SK-N-SH (cell line): Measurements from ENCODE around the gene GNG5. TPM values are rescaled to one million over a fixed set of nuclear protein-coding genes. Genes with fewer than 3 reads are reported as not detected.

Experiments used
- CTCF ChIA-PET: fragments of 300-600, 350-600 bp; formaldehyde crosslinking; extraction: SDS; loops from one replicate; lab custom pipeline; 2021; lab: Yijun Ruan, JAX
- POLR2A ChIA-PET: fragments of 350-600 bp; sonication (Branson Sonifier 250); formaldehyde crosslinking; extraction: SDS; loops from one replicate; lab custom pipeline; 2020; ENCODE audit warnings: antibody characterized with exemption, inconsistent platforms; lab: Yijun Ruan, JAX
- DNase-seq: peaks from one replicate; pipeline ENCODE4 v3.0.0; 2012
- H2AFZ ChIP-seq: fragments of 200-600 bp; sonication (generic); 2 replicates; pipeline ENCODE4 v1.8.1; 2016; ENCODE audit warnings: antibody characterized with exemption, mild to moderate bottlenecking, low read depth
- H3F3A ChIP-seq: fragments of 200-600 bp; sonication (generic); replicated peaks from 2 replicates; pipeline ENCODE3; 2016; ENCODE audit warnings: antibody characterized with exemption, mild to moderate bottlenecking; ENCODE audit not compliant: insufficient read depth
- H3K27ac ChIP-seq, 2 experiments: fragments of 200-500 bp in 1 of 2; fragments of 200-600 bp in 1 of 2; sonication (Bioruptor generic) in 1 of 2; sonication (generic), shearing (Covaris generic) in 1 of 2; 2 replicates each; pipeline versions ENCODE4 v1.5.1 to v1.6.1; 2014 to 2016; ENCODE audit warnings: low read depth in 2 of 2, inconsistent platforms in 1 of 2, low read length in 1 of 2, mild to moderate bottlenecking in 1 of 2, mixed read lengths in 1 of 2
- H3K27me3 ChIP-seq: fragments of 200-600 bp; sonication (generic), shearing (Covaris generic); 2 replicates; pipeline ENCODE4 v1.6.1; 2016; ENCODE audit warnings: mixed run types; ENCODE audit not compliant: insufficient read depth
- H3K36me3 ChIP-seq, 2 experiments: fragments of 200-500 bp in 1 of 2; fragments of 200-600 bp in 1 of 2; sonication (Bioruptor generic) in 1 of 2; sonication (generic) in 1 of 2; replicated peaks in 1 of 2; 2 replicates each; pipeline versions ENCODE3 to v1.5.1; 2014 to 2016; ENCODE audit warnings: low read length in 1 of 2, mild to moderate bottlenecking in 1 of 2; ENCODE audit not compliant: insufficient read depth in 2 of 2, control insufficient read depth in 1 of 2
- H3K4me1 ChIP-seq, 2 experiments: fragments of 200-500 bp in 1 of 2; fragments of 200-600 bp in 1 of 2; sonication (Bioruptor generic) in 1 of 2; sonication (generic), shearing (Covaris generic) in 1 of 2; 2 replicates each; pipeline versions ENCODE4 v1.5.1 to v1.6.1; 2014 to 2016; ENCODE audit warnings: low read depth in 1 of 2, low read length in 1 of 2, mixed run types in 1 of 2; ENCODE audit not compliant: insufficient read depth in 2 of 2, control insufficient read depth in 1 of 2
- H3K4me2 ChIP-seq: fragments of 200-600 bp; sonication (generic), shearing (Covaris generic); 2 replicates; pipeline ENCODE4 v1.6.1; 2017; ENCODE audit warnings: mixed run types
- H3K4me3 ChIP-seq, 2 experiments: fragments of 200-500 bp in 1 of 2; fragments of 200-600 bp in 1 of 2; sonication (Bioruptor generic) in 1 of 2; sonication (generic), shearing (Covaris generic) in 1 of 2; 2 replicates each; pipeline versions ENCODE4 v1.5.1 to v1.8.1; 2014 to 2016; ENCODE audit warnings: low read depth in 2 of 2, inconsistent platforms in 1 of 2, low read length in 1 of 2, mild to moderate bottlenecking in 1 of 2, mixed read lengths in 1 of 2, moderate library complexity in 1 of 2
- H3K79me2 ChIP-seq: fragments of 200-600 bp; sonication (generic); 2 replicates; pipeline ENCODE4 v1.8.1; 2017; ENCODE audit warnings: mild to moderate bottlenecking; ENCODE audit not compliant: insufficient read depth
- H3K9ac ChIP-seq: fragments of 200-600 bp; sonication (generic); 2 replicates; pipeline ENCODE4 v1.6.1; 2017; ENCODE audit warnings: mixed run types
- H3K9me2 ChIP-seq: fragments of 200-600 bp; sonication (generic); 2 replicates; pipeline ENCODE4 v1.6.1; 2017; ENCODE audit warnings: mixed run types
- H3K9me3 ChIP-seq: fragments of 200-600 bp; sonication (generic); 2 replicates; pipeline ENCODE4 v1.6.1; 2017; ENCODE audit warnings: mixed run types, mild to moderate bottlenecking, moderate library complexity
- H4K20me1 ChIP-seq: fragments of 200-600 bp; sonication (generic); 2 replicates; pipeline ENCODE4 v1.6.1; 2017; ENCODE audit warnings: mild to moderate bottlenecking, mixed run types; ENCODE audit not compliant: insufficient read depth
- FOSL2 ChIP-seq: IDR thresholded peaks from 2 replicates; pipeline ENCODE4 v1.4.0; 2012; ENCODE audit warnings: low read depth, mild to moderate bottlenecking, moderate library complexity, borderline replicate concordance
- GATA2 ChIP-seq: sonication (generic); formaldehyde crosslinking; IDR thresholded peaks from 2 replicates; pipeline ENCODE4 v1.5.0; 2020; ENCODE audit warnings: mild to moderate bottlenecking, missing genetic modification reagents
- IRF3 ChIP-seq: fragments of 150-350 bp; IDR thresholded peaks from 2 replicates; pipeline ENCODE4 v1.6.1; 2016; ENCODE audit warnings: mild to moderate bottlenecking, low read depth, low read length
- JUND ChIP-seq: IDR thresholded peaks from 2 replicates; pipeline ENCODE4 v1.4.0; 2012
- MXI1 ChIP-seq: IDR thresholded peaks from 2 replicates; pipeline ENCODE4 v1.6.1; 2012; ENCODE audit warnings: mild to moderate bottlenecking, low read depth, low read length, improper control_type of control experiment
- NFIC ChIP-seq: IDR thresholded peaks from 2 replicates; pipeline ENCODE4 v1.4.0; 2012; ENCODE audit warnings: borderline replicate concordance
- PBX3 ChIP-seq: IDR thresholded peaks from 2 replicates; pipeline ENCODE4; 2012
- REST ChIP-seq: IDR thresholded peaks from 2 replicates; pipeline ENCODE4 v1.6.1; 2012; ENCODE audit warnings: mild to moderate bottlenecking, low read depth, low read length, moderate library complexity
- TCF12 ChIP-seq: IDR thresholded peaks from 2 replicates; pipeline ENCODE4 v1.4.0; 2012
- YY1 ChIP-seq: IDR thresholded peaks from 2 replicates; pipeline ENCODE4 v1.4.0; 2012; ENCODE audit warnings: low read depth, mild to moderate bottlenecking
- WGBS: methylation state at CpG from one replicate; pipeline ENCODE4 v1.1.6; 2017; ENCODE audit warnings: low lambda C conversion rate; 5-methylcytosine and 5-hydroxymethylcytosine counted together
- polyA plus RNA-seq, 3 experiments: library from polyadenylated mRNA; depleted of rRNA; stranded (reverse); fragments of >200 nt; gene quantifications; 2 replicates each; pipeline ENCODE4 v1.2.3, GENCODE V29; 2012
- TF ChIP-seq, protein P1 (sequence below): IDR thresholded peaks from 2 replicates; pipeline ENCODE4 v1.4.0; 2012; ENCODE audit warnings: low read depth, borderline replicate concordance

GNG5 gene
- polyA plus RNA-seq, 1 of the 3 experiments (the other 2 are of a cell fraction), result 104 TPM

DNA sequence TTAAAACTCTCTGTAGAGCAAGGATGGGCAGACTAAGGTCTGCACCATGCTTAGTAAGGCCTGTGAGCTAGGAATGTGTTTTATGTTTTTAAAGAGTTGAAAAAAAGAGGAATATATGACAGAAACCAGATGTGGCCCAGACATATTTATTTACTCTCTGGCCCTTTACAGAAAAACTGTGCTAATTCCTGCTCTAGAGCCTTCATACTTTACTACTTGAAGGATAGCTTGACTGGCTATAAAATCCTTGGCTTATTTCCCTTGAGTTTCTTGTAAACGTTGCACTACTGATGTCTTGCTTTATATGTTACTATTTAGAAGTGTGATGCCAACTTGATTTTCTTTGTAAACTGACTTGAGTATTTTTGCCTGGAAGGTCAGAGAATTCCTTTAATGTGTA is 34.4 kb upstream of the GNG5 start:
- CTCF ChIA-PET, result interaction anchor here (0.8 to 1.4 kb wide), 3 partner anchors 10 to 231 kb away, joined by 3 to 5 read pairs (median 4); no protein-coding TSS in a partner anchor

More for the DNA sequence above, 34.4 kb upstream of the GNG5 start:
- no peak for TF ChIP-seq TCF12
- TF ChIP-seq, protein P1, sequence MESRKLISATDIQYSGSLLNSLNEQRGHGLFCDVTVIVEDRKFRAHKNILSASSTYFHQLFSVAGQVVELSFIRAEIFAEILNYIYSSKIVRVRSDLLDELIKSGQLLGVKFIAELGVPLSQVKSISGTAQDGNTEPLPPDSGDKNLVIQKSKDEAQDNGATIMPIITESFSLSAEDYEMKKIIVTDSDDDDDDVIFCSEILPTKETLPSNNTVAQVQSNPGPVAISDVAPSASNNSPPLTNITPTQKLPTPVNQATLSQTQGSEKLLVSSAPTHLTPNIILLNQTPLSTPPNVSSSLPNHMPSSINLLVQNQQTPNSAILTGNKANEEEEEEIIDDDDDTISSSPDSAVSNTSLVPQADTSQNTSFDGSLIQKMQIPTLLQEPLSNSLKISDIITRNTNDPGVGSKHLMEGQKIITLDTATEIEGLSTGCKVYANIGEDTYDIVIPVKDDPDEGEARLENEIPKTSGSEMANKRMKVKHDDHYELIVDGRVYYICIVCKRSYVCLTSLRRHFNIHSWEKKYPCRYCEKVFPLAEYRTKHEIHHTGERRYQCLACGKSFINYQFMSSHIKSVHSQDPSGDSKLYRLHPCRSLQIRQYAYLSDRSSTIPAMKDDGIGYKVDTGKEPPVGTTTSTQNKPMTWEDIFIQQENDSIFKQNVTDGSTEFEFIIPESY, result no peak
- no peak for TF ChIP-seq FOSL2
- TF ChIP-seq NFIC, result no peak
- no peak for TF ChIP-seq YY1
- no peak for TF ChIP-seq MXI1
- TF ChIP-seq JUND, result no peak
- no peak for TF ChIP-seq GATA2 (CRISPR knock-in tag)
- TF ChIP-seq REST, result no peak
- no peak for TF ChIP-seq IRF3
- TF ChIP-seq PBX3, result no peak
- Histone ChIP-seq H3K79me2 (no peaks in the 10 kb centered on the region), H3K27me3 (no peaks in the 10 kb centered on the region), H4K20me1 (no peaks in the 10 kb centered on the region), H3K9me3 (no peaks in the 10 kb centered on the region), H3K27ac (peak overlapping the region; percentile 40 to 43; a peak in 2 of 4 replicates), H3K36me3 (peaks cover 2 to 19% of the 10 kb centered on the region in 2 experiments), H3K9ac (no peak overlapping the region), H2AFZ (no peak overlapping the region), H3K4me1 (no peaks in the 10 kb centered on the region; a peak in 1 of 4 replicates), H3K9me2 (no peaks in the 10 kb centered on the region), H3K4me2 (no peak overlapping the region), H3K4me3 (no peak overlapping the region), H3F3A (peaks cover 14% of the 10 kb centered on the region)
- 17% methylated on average over 1 of the region's 1 CpG for WGBS
- POLR2A ChIA-PET, result no interaction called here
- DNase-seq, result no peak
